CD4-positive, alpha-beta memory T cell (primary cell): Measurements from ENCODE around the gene CDK11B. TPM values are rescaled to one million over a fixed set of nuclear protein-coding genes. Genes with fewer than 3 reads are reported as not detected.
A peak's percentile ranks its signal among the peaks of the same experiment; 100 is the strongest.

Source experiments
- CTCF ChIA-PET: fragments of 350-600 bp; sonication (Branson Sonifier 250); formaldehyde crosslinking; loops from one replicate; lab custom pipeline; 2021; ENCODE audit warnings: inconsistent platforms; ENCODE audit not compliant: partially characterized antibody; lab: Charles Lee
- POLR2A ChIA-PET: fragments of 350-600 bp; sonication (Branson Sonifier 250); formaldehyde crosslinking; loops from one replicate; lab custom pipeline; 2021; ENCODE audit not compliant: partially characterized antibody; lab: Charles Lee
- DNase-seq, 5 donors: peaks; one replicate each; pipeline versions ENCODE4 v3.0.0 to v3.0.0-alpha.2; 2020 to 2022; ENCODE audit warnings: mixed read lengths in 1 of 5
- H3K27ac ChIP-seq: one replicate; pipeline ENCODE4 v1.7.0; 2013; ENCODE audit warnings: low read depth, low read length
- H3K27me3 ChIP-seq: 2 replicates; pipeline ENCODE4 v1.7.0; 2013; ENCODE audit warnings: mild to moderate bottlenecking, low read length, moderate library complexity; ENCODE audit not compliant: insufficient read depth
- H3K36me3 ChIP-seq: 2 replicates; pipeline ENCODE4 v1.7.0; 2013; ENCODE audit warnings: mild to moderate bottlenecking, low read length, moderate library complexity; ENCODE audit not compliant: insufficient read depth
- H3K4me1 ChIP-seq: 2 replicates; pipeline ENCODE4 v1.7.0; 2013; ENCODE audit warnings: mild to moderate bottlenecking, low read length, moderate library complexity; ENCODE audit not compliant: insufficient read depth
- H3K4me3 ChIP-seq, 2 donors: one replicate each; pipeline ENCODE4 v1.7.0; 2013; ENCODE audit warnings: low read length in 2 of 2, mild to moderate bottlenecking in 1 of 2
- H3K9me3 ChIP-seq, 2 donors: one replicate each; pipeline ENCODE4 v1.7.0; 2013; ENCODE audit warnings: low read length in 2 of 2, control low read depth in 1 of 2; ENCODE audit not compliant: control insufficient read depth in 1 of 2
- H3K27ac Mint-ChIP-seq, 7 donors: one replicate each; pipeline ENCODE4 v1.8.0; 2020 to 2021; ENCODE audit warnings: mixed read lengths in 7 of 7, mild to moderate bottlenecking in 6 of 7, inconsistent platforms in 3 of 7, moderate library complexity in 3 of 7
- H3K27me3 Mint-ChIP-seq, 2 donors: one replicate each; pipeline ENCODE4 v1.8.0; 2020 to 2021; ENCODE audit warnings: mixed read lengths in 2 of 2
- H3K36me3 Mint-ChIP-seq, 2 donors: one replicate each; pipeline ENCODE4 v1.8.0; 2020 to 2021; ENCODE audit warnings: mixed read lengths in 2 of 2, inconsistent platforms in 1 of 2, mild to moderate bottlenecking in 1 of 2
- H3K4me1 Mint-ChIP-seq, 4 donors: one replicate each; pipeline ENCODE4 v1.8.0; 2020 to 2021; ENCODE audit warnings: mixed read lengths in 4 of 4, mild to moderate bottlenecking in 1 of 4
- H3K4me3 Mint-ChIP-seq, 8 donors: one replicate each; pipeline ENCODE4 v1.8.0; 2020 to 2021; ENCODE audit warnings: mixed read lengths in 8 of 8, mild to moderate bottlenecking in 7 of 8, moderate library complexity in 6 of 8, inconsistent platforms in 3 of 8
- H3K9me3 Mint-ChIP-seq, 8 donors: one replicate each; pipeline ENCODE4 v1.8.0; 2020 to 2021; ENCODE audit warnings: mixed read lengths in 8 of 8, mild to moderate bottlenecking in 5 of 8, inconsistent platforms in 3 of 8, moderate library complexity in 1 of 8
- intact Hi-C: fragments of 100-400 bp; cut with micrococcal nuclease; formaldehyde crosslinking; loops from one replicate; pipeline ENCODE4 v1.15.1; 2023
- polyA plus RNA-seq, 2 donors: library from polyadenylated mRNA; unstranded; fragments of 300-500 nt; fragmentation: Illumina TruSeq; gene quantifications; one replicate each; pipeline ENCODE4 v1.2.3, GENCODE V29; 2021
- total RNA-seq, 2 experiments: library from RNA; stranded (reverse); gene quantifications; one replicate each; pipeline ENCODE4 v1.2.3, GENCODE V29; 2021

CDK11B gene
- total and polyA plus RNA-seq, 4 experiments from 2014 or later = 2.5 to 44.7 (median 34.3) TPM

DNA sequence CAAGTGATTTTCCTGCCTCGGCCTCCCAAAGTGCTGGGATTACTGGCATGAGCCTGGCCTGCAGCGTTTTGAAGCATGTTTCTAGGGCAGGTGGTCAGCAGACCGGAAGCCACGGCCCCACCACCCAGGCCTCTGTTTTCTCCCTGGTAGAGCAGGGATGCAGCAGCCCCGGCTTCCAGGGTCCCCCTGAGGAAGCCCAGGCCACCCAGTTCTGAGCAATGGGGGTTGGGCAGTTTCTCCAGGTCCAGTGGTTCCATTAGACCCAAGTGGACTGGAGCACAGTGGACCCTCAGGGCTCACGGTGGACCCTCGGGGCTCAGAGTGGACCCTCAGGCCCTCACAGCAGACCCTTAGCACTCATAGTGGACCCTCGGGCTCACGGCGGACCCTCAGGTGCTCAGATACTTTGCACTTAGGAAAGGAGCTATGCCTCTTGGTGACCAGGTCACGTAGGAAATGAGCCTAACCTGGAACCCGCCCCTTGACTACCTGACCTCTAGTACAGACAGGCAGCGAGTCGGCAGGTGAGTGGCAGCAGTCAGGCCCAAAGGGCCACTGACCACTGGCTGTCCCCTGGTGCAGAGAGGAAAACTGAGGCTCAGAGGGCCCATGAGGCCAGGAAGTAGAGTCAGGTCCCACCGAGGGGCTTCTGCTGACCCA lies 54.3 kb downstream of the CDK11B start:
- H3K36me3 ChIP-seq = no peaks in the 10 kb centered on the region
- no peak for DNase-seq
- H3K36me3 Mint-ChIP-seq = no peaks in the 10 kb centered on the region
- H3K4me1 Mint-ChIP-seq = peaks cover 8 to 20% (median 15%) of the 10 kb centered on the region in 4 donors
- ChIA-PET POLR2A (interaction anchor here (5.8 kb wide), 1 partner anchor 10 kb away, joined by 43 read pairs; the partner anchor contains the start of gene MIB2), CTCF (no interaction called here)
- peak overlapping the region in 3 of 7 donors; percentile 37 to 59 (median 58) for H3K27ac Mint-ChIP-seq
- H3K27me3 Mint-ChIP-seq = no peaks in the 10 kb centered on the region
- H3K4me3 Mint-ChIP-seq = peak overlapping the region in 1 of 8 donors; percentile 39
- no peaks in the 10 kb centered on the region for H3K9me3 ChIP-seq
- no peak overlapping the region for H3K27ac ChIP-seq
- intact Hi-C loops = no loop called here
- H3K9me3 Mint-ChIP-seq = no peaks in the 10 kb centered on the region
- no peak overlapping the region for H3K4me3 ChIP-seq
- peaks cover 19% of the 10 kb centered on the region for H3K4me1 ChIP-seq
- H3K27me3 ChIP-seq = no peaks in the 10 kb centered on the region

DNA sequence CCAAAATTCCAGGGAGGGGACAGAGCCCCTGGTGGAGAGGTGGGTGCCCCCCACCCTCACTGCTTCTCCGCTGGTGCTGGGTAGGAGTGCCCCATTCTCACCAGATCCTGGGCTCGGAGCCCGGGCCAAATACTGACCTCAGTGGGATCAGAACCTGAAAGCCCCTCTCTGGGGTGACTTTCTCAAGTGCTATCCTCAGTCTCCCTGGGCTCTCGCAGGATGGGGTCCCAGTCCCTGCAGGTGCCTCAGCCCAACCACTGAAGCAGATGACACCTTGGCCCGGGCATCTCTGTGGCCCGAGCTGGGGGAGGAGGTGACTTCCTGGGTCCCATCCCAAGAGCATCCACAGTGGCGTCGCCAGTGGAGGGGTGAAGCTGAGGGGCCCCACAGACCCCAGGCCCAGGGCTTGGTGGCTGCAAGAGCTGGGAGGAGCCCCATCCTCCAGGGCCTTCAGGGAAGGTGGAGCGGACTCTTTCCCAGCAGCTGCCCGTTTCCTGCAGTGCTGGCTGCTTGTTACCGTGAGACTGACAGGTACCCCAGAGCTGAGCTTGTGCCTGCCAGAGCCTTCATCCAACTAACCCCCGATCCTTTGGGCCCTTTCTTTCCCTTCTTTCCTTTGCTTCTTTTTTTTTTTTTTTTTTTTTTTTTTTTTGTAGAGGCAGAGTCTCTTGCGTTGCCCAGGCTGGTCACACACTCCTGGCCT lies 55.0 kb downstream of the CDK11B start:
- intact Hi-C loops = no loop called here

DNA sequence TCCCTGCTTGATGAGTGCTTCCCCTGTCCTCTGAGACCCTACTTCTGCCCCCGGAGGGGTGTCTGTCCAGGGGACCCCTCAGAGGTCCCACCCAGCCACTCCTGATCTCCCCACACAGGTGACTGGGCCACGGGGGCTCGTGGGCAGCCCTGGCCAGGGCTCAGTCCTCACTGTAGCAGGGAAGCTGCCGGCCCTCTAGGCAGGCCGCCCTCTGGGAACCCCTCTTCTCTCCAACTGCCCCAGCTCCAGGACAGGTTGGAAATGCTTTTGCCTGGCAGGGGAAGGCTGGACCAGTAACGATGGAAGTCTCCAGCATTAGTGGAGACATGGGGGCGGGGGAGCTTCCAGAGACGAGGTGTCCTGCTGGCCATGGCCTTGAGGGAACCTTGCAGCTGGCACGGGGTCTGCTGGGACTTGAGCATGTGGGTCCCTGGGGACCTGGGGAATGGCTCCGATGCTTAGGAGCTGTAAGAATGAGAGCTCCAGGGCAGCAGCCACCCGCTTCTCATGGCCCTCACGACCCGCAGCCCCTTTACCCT lies 55.8 kb downstream of the CDK11B start:
- POLR2A ChIA-PET = interaction anchor here (1.1 to 5.8 kb wide), 3 partner anchors 11 to 204 kb away, joined by 3 to 43 read pairs (median 6); partner anchors contain the start of genes CCNL2, MIB2 and MMP23B
- intact Hi-C loops = no loop called here
- Mint-ChIP-seq H3K9me3 (no peaks in the 10 kb centered on the region), H3K4me1 (peaks cover 8 to 26% (median 15%) of the 10 kb centered on the region in 4 donors), H3K4me3 (peak overlapping the region in 2 of 8 donors; percentile 9 to 20), H3K36me3 (no peaks in the 10 kb centered on the region), H3K27ac (peak overlapping the region in 2 of 7 donors; percentile 44 to 74), H3K27me3 (peaks cover 0 to 4% of the 10 kb centered on the region in 2 donors)
- CTCF ChIA-PET = no interaction called here
- Histone ChIP-seq H3K27ac (no peak overlapping the region), H3K27me3 (no peaks in the 10 kb centered on the region), H3K36me3 (no peaks in the 10 kb centered on the region), H3K4me3 (no peak overlapping the region), H3K9me3 (no peaks in the 10 kb centered on the region), H3K4me1 (peaks cover 22% of the 10 kb centered on the region)
- DNase-seq = no peak

More for the DNA sequence above, 55.0 kb downstream of the CDK11B start:
- H3K27ac ChIP-seq = no peak overlapping the region
- no peak for DNase-seq
- H3K4me3 ChIP-seq = no peak overlapping the region
- ChIA-PET CTCF (no interaction called here), POLR2A (interaction anchor here (1.1 to 5.8 kb wide), 3 partner anchors 10 to 205 kb away, joined by 3 to 43 read pairs (median 6); partner anchors contain the start of genes CCNL2, MIB2 and MMP23B)
- no peaks in the 10 kb centered on the region for H3K9me3 ChIP-seq
- H3K27me3 Mint-ChIP-seq = peaks cover 0 to 2% of the 10 kb centered on the region in 2 donors
- H3K27ac Mint-ChIP-seq = peak overlapping the region in 4 of 7 donors; percentile 18 to 37 (median 29)
- peaks cover 22% of the 10 kb centered on the region for H3K4me1 ChIP-seq
- no peaks in the 10 kb centered on the region for H3K36me3 Mint-ChIP-seq
- peaks cover 8 to 22% (median 15%) of the 10 kb centered on the region in 4 donors for H3K4me1 Mint-ChIP-seq
- H3K27me3 ChIP-seq = no peaks in the 10 kb centered on the region
- H3K9me3 Mint-ChIP-seq = no peaks in the 10 kb centered on the region
- H3K4me3 Mint-ChIP-seq = peak overlapping the region in 1 of 8 donors; percentile 39
- H3K36me3 ChIP-seq = no peaks in the 10 kb centered on the region

DNA sequence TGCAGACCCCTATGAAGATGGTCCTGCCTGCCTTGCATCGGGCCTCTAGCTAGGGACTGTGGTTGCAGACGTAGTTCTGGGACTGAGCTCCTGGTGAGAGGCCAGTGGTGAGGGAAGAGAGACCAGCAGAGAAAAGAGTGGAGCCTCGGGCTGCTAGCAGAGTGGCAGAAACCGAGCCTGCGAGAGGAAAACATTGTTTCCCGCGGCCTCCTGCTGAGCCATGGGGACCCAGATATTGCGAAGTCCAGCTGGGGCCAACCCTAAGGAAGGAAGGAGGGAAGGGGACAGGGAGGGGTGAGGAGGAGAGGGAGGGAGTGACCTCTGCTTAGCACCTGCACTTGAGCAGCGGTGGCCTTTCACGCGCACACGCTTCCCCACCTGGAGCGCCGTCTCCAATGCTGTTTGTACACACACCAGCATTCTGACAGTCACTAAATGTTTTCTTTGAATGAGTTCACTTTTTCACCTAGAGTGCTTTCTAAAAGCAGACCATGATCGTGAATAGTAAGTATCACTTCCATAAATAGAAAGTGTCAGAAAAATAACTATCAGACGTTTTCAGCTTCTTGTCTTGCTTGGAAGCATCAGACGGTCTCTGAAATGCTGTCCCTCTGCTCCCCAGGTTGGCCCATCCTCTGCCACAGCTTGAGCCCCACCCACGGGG lies 56.4 kb downstream of the CDK11B start:
- Mint-ChIP-seq H3K9me3 (peaks cover 0 to 2% (median 0%) of the 10 kb centered on the region in 8 donors), H3K27me3 (peaks cover 0 to 4% of the 10 kb centered on the region in 2 donors), H3K4me1 (peaks cover 7 to 25% (median 13%) of the 10 kb centered on the region in 4 donors), H3K36me3 (no peaks in the 10 kb centered on the region), H3K27ac (peak overlapping the region in 4 of 7 donors; percentile 4 to 77 (median 59)), H3K4me3 (peak overlapping the region in 2 of 8 donors; percentile 9 to 36)
- ChIA-PET POLR2A (interaction anchor here (1.1 to 5.8 kb wide), 3 partner anchors 12 to 203 kb away, joined by 3 to 43 read pairs (median 6); partner anchors contain the start of genes CCNL2, MIB2 and MMP23B), CTCF (interaction anchor here (0.6 kb wide), 1 partner anchor 159 kb away, joined by 3 read pairs; no protein-coding TSS in a partner anchor)
- Histone ChIP-seq H3K4me1 (peaks cover 18% of the 10 kb centered on the region), H3K4me3 (no peak overlapping the region), H3K36me3 (no peaks in the 10 kb centered on the region), H3K27me3 (no peaks in the 10 kb centered on the region), H3K27ac (no peak overlapping the region), H3K9me3 (no peaks in the 10 kb centered on the region)
- intact Hi-C loops = no loop called here
- no peak for DNase-seq

DNA sequence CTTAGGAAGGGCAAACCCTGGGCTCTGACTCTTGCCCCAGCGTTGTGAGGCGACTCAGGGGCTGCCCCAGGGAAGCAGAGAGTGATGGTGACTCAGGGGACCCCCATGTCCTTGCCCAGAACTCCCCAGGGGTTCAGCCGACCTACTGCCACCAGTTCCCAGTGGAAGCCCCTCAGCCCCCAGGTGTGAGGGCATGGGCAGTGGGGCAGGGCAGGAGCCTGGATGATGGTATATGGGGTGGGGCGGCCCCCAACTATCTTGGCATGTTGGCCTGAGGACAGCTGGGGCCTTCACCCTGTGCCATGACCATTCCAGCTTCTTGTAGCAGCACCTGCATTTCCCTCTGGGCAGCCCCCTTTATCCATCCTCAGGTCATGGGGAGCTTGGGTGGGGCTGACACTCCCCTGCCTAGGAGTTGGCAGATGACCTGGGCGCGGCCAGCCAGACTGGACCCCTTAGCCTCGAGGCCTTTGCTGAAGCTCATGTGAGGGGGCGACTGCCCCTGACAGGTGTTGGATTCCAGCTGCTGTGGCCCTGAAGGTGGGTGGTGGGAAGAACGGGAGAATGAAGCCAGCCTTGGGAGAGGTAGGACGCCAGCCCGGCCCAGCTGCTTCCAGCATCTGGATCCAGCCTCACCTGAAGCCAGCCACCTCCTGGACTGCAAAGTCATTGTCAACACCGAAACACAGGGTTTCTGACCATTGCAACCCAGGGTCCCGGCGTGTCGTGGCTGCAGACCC lies 57.1 kb downstream of the CDK11B start:
- intact Hi-C loops = loop anchor here (2.0 kb wide), 1 partner anchor 13 kb away; the partner anchor contains the start of gene MIB2
- DNase-seq = no peak
- Histone ChIP-seq H3K36me3 (no peaks in the 10 kb centered on the region), H3K27me3 (no peaks in the 10 kb centered on the region), H3K9me3 (no peaks in the 10 kb centered on the region), H3K27ac (no peak overlapping the region), H3K4me1 (peaks cover 11% of the 10 kb centered on the region), H3K4me3 (no peak overlapping the region)
- CTCF ChIA-PET = interaction anchor here (0.6 kb wide), 1 partner anchor 158 kb away, joined by 3 read pairs; no protein-coding TSS in a partner anchor
- peak overlapping the region in 2 of 7 donors; percentile 44 to 75 for H3K27ac Mint-ChIP-seq
- peaks cover 2 to 18% (median 7%) of the 10 kb centered on the region in 4 donors for H3K4me1 Mint-ChIP-seq
- peaks cover 0 to 2% (median 0%) of the 10 kb centered on the region in 8 donors for H3K9me3 Mint-ChIP-seq
- no peaks in the 10 kb centered on the region for H3K36me3 Mint-ChIP-seq
- POLR2A ChIA-PET = interaction anchor here (5.8 kb wide), 1 partner anchor 12 kb away, joined by 43 read pairs; the partner anchor contains the start of gene MIB2
- H3K4me3 Mint-ChIP-seq = peak overlapping the region in 1 of 8 donors; percentile 36
- peaks cover 0 to 4% of the 10 kb centered on the region in 2 donors for H3K27me3 Mint-ChIP-seq
